H9 (cell line): ENCODE data around the gene UBE2D1. TPM values are rescaled to one million over a fixed set of nuclear protein-coding genes. Genes with fewer than 3 reads are reported as not detected.

Experiments used
- DNase-seq: peaks from one replicate; pipeline ENCODE4 v3.0.0-alpha.2; 2017
- H2AFZ ChIP-seq: one replicate; pipeline ENCODE4 v1.6.1; 2013; ENCODE audit warnings: mild to moderate bottlenecking, low read length, control low read depth, moderate library complexity
- H2AK5ac ChIP-seq: 2 replicates; pipeline ENCODE4 v1.6.1; 2013; ENCODE audit warnings: low read length, control low read depth, mixed read lengths; ENCODE audit not compliant: insufficient read length
- H2BK120ac ChIP-seq: one replicate; pipeline ENCODE4 v1.6.1; 2013; ENCODE audit warnings: low read depth, mild to moderate bottlenecking, low read length, control low read depth, inconsistent platforms; ENCODE audit not compliant: poor library complexity, severe bottlenecking
- H2BK12ac ChIP-seq: 2 replicates; pipeline ENCODE4 v1.6.1; 2013; ENCODE audit warnings: low read length, control low read depth, mixed read lengths, low read depth; ENCODE audit not compliant: insufficient read length
- H2BK15ac ChIP-seq: 2 replicates; pipeline ENCODE4 v1.6.1; 2013; ENCODE audit warnings: low read depth, low read length, control low read depth
- H2BK20ac ChIP-seq: one replicate; pipeline ENCODE4 v1.6.1; 2013; ENCODE audit warnings: low read depth, mild to moderate bottlenecking, low read length, control low read depth, inconsistent platforms; ENCODE audit not compliant: poor library complexity, severe bottlenecking
- H2BK5ac ChIP-seq: 2 replicates; pipeline ENCODE4 v1.6.1; 2013; ENCODE audit warnings: low read length, control low read depth, mixed read lengths; ENCODE audit not compliant: insufficient read length
- H3K14ac ChIP-seq: 2 replicates; pipeline ENCODE4 v1.6.1; 2013; ENCODE audit warnings: low read length, control low read depth; ENCODE audit not compliant: insufficient read depth
- H3K18ac ChIP-seq: 2 replicates; pipeline ENCODE4 v1.6.1; 2013; ENCODE audit warnings: low read depth, mild to moderate bottlenecking, mixed read lengths, low read length, control low read depth; ENCODE audit not compliant: insufficient read length
- H3K23ac ChIP-seq: 2 replicates; pipeline ENCODE4 v1.6.1; 2013; ENCODE audit warnings: low read length, control low read depth, mixed read lengths, low read depth; ENCODE audit not compliant: insufficient read length
- H3K23me2 ChIP-seq: 2 replicates; pipeline ENCODE4 v1.6.1; 2013; ENCODE audit warnings: low read depth, mild to moderate bottlenecking, mixed read lengths, low read length, control low read depth; ENCODE audit not compliant: insufficient read length, poor library complexity, severe bottlenecking
- H3K27ac ChIP-seq: 2 replicates; pipeline ENCODE4 v1.5.1; 2013; ENCODE audit warnings: low read length, control low read depth, mixed read lengths, low read depth; ENCODE audit not compliant: insufficient read length
- H3K27me3 ChIP-seq: 2 replicates; pipeline ENCODE4 v1.6.1; 2013; ENCODE audit warnings: low read length, control low read depth, inconsistent platforms; ENCODE audit not compliant: insufficient read depth
- H3K4ac ChIP-seq: 2 replicates; pipeline ENCODE4 v1.6.1; 2013; ENCODE audit warnings: low read depth, mild to moderate bottlenecking, control low read depth, inconsistent platforms, low read length, moderate library complexity
- H3K4me1 ChIP-seq: 2 replicates; pipeline ENCODE4 v1.6.1; 2013; ENCODE audit warnings: low read length, control low read depth, inconsistent platforms; ENCODE audit not compliant: insufficient read depth
- H3K4me2 ChIP-seq: 2 replicates; pipeline ENCODE4 v1.6.1; 2013; ENCODE audit warnings: low read length, control low read depth, mixed read lengths; ENCODE audit not compliant: insufficient read length, insufficient read depth
- H3K56ac ChIP-seq: 2 replicates; pipeline ENCODE4 v1.6.1; 2013; ENCODE audit warnings: low read depth, mild to moderate bottlenecking, mixed read lengths, low read length, control low read depth; ENCODE audit not compliant: insufficient read length
- H3K79me1 ChIP-seq: 2 replicates; pipeline ENCODE4 v1.6.1; 2013; ENCODE audit warnings: low read depth, mild to moderate bottlenecking, moderate library complexity, low read length, control low read depth, inconsistent platforms; ENCODE audit not compliant: insufficient read depth, poor library complexity, severe bottlenecking
- H3K79me2 ChIP-seq: 2 replicates; pipeline ENCODE4 v1.6.1; 2013; ENCODE audit warnings: low read length, control low read depth, inconsistent platforms; ENCODE audit not compliant: insufficient read depth
- H3K9ac ChIP-seq: 2 replicates; pipeline ENCODE4 v1.6.1; 2013; ENCODE audit warnings: low read length, control low read depth, mixed read lengths; ENCODE audit not compliant: insufficient read length; ENCODE audit errors: extremely low read depth
- H3K9me3 ChIP-seq: one replicate; pipeline ENCODE4 v1.6.1; 2013; ENCODE audit warnings: low read depth, low read length, inconsistent platforms; ENCODE audit not compliant: control insufficient read depth
- H3T11ph ChIP-seq: one replicate; pipeline ENCODE4 v1.6.1; 2013; ENCODE audit warnings: mild to moderate bottlenecking, low read length, control low read depth, inconsistent platforms
- H4K20me1 ChIP-seq: one replicate; pipeline ENCODE4 v1.6.1; 2013; ENCODE audit not compliant: control insufficient read depth, insufficient read length, insufficient read depth
- H4K5ac ChIP-seq: 2 replicates; pipeline ENCODE4 v1.6.1; 2013; ENCODE audit warnings: low read depth, mild to moderate bottlenecking, mixed read lengths, low read length, control low read depth; ENCODE audit not compliant: insufficient read length
- H4K8ac ChIP-seq: replicated peaks from 2 replicates; pipeline ENCODE4 v1.6.1; 2013; ENCODE audit warnings: low read length, control low read depth, mixed read lengths, low read depth; ENCODE audit not compliant: insufficient read length
- H4K91ac ChIP-seq: 2 replicates; pipeline ENCODE4 v1.6.1; 2013; ENCODE audit warnings: low read depth, mild to moderate bottlenecking, moderate library complexity, mixed read lengths, low read length, control low read depth; ENCODE audit not compliant: insufficient read length
- H3K27ac Mint-ChIP-seq, 3 experiments: 2 replicates in 2 of 3; 3 replicates in 1 of 3; pipeline ENCODE4 v1.8.0; 2020 to 2021; ENCODE audit warnings: mixed read lengths in 3 of 3, mild to moderate bottlenecking in 1 of 3, moderate library complexity in 1 of 3
- H3K27me3 Mint-ChIP-seq: 2 replicates; pipeline ENCODE4 v1.8.0; 2021; ENCODE audit warnings: low read depth, mild to moderate bottlenecking, moderate library complexity, mixed read lengths
- H3K36me3 Mint-ChIP-seq, 3 experiments: 2 replicates in 2 of 3; 3 replicates in 1 of 3; pipeline ENCODE4 v1.8.0; 2020 to 2021; ENCODE audit warnings: low read depth in 3 of 3, mixed read lengths in 3 of 3; ENCODE audit not compliant: insufficient read depth in 1 of 3
- H3K4me1 Mint-ChIP-seq, 2 experiments: 2 replicates each; pipeline ENCODE4 v1.8.0; 2020; ENCODE audit warnings: mixed read lengths in 2 of 2
- H3K4me3 Mint-ChIP-seq, 2 experiments: 2 replicates in 1 of 2; 3 replicates in 1 of 2; pipeline ENCODE4 v1.8.0; 2020 to 2021; ENCODE audit warnings: mild to moderate bottlenecking in 2 of 2, mixed read lengths in 2 of 2, moderate library complexity in 1 of 2
- H3K9me3 Mint-ChIP-seq, 2 experiments: 2 replicates in 1 of 2; 3 replicates in 1 of 2; pipeline ENCODE4 v1.8.0; 2020; ENCODE audit warnings: mild to moderate bottlenecking in 2 of 2, mixed read lengths in 2 of 2, moderate library complexity in 1 of 2
- WGBS: extraction: QIAGEN DNeasy Blood & Tissue Kit; methylation state at CpG from one replicate; pipeline ENCODE4 v1.1.7; 2013; ENCODE audit warnings: missing lambda C conversion rate, low lambda C conversion rate, mixed read lengths; ENCODE audit not compliant: insufficient read length; ENCODE audit errors: extremely low coverage; 5-methylcytosine and 5-hydroxymethylcytosine counted together
- total RNA-seq: library from RNA; stranded (reverse); gene quantifications from 2 replicates; pipeline ENCODE4 v1.2.1, GENCODE V29; 2021
- TF ChIP-seq, protein P1 (sequence below): fragments of 200-600 bp; sonication (generic); conservative IDR thresholded peaks from 3 replicates; pipeline ENCODE4 v1.8.0; 2021; ENCODE audit warnings: antibody characterized with exemption, mild to moderate bottlenecking

The UBE2D1 gene
- total RNA-seq, 1 experiment from 2014 or later, result 26.8 TPM

DNA sequence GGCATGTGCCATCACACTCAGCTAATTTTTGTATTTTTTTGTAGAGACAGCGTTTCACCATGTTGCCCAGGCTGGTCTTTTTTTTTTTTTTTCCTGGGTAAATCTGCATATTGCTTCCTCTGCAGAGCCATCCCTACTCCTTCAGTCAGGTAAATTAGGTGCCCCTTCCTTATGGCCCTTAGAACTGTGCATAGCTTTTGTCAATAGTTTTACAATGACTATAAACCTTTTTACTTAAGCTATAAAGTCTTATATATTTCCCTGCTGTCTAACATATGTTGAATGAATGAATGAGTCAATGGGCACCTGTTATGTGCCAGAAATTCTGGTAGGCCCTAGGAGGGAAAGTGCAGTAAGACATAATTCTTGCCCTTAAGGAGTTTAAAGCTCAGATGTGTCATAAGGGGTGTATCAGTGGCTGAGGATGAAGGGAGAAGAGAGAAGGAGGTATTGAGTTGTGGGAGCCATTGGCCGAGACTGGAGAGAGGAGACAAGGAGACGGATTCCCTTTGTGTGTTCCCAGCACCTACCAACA is 30.6 kb upstream of the UBE2D1 start:
- TF ChIP-seq, protein P1, sequence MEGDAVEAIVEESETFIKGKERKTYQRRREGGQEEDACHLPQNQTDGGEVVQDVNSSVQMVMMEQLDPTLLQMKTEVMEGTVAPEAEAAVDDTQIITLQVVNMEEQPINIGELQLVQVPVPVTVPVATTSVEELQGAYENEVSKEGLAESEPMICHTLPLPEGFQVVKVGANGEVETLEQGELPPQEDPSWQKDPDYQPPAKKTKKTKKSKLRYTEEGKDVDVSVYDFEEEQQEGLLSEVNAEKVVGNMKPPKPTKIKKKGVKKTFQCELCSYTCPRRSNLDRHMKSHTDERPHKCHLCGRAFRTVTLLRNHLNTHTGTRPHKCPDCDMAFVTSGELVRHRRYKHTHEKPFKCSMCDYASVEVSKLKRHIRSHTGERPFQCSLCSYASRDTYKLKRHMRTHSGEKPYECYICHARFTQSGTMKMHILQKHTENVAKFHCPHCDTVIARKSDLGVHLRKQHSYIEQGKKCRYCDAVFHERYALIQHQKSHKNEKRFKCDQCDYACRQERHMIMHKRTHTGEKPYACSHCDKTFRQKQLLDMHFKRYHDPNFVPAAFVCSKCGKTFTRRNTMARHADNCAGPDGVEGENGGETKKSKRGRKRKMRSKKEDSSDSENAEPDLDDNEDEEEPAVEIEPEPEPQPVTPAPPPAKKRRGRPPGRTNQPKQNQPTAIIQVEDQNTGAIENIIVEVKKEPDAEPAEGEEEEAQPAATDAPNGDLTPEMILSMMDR, result no peak
- no peak overlapping the region for H2BK120ac ChIP-seq
- H3K56ac ChIP-seq, result no peak overlapping the region
- H3K23me2 ChIP-seq, result no peaks in the 10 kb centered on the region
- H2BK12ac ChIP-seq, result no peak overlapping the region
- no peak overlapping the region for H2AK5ac ChIP-seq
- no peaks in the 10 kb centered on the region; the same call in 1 of the 2 replicates for H3K27me3 Mint-ChIP-seq
- no peaks in the 10 kb centered on the region for H3K4me1 ChIP-seq
- no peaks in the 10 kb centered on the region for H3K79me1 ChIP-seq
- H3K23ac ChIP-seq, result no peak overlapping the region
- no peak overlapping the region for H4K91ac ChIP-seq
- no peak overlapping the region for H3K27ac ChIP-seq
- no peak overlapping the region for H3K18ac ChIP-seq
- H3K27ac Mint-ChIP-seq, result no peak overlapping the region
- no peak overlapping the region for H3K4ac ChIP-seq
- no peak for DNase-seq
- no peak overlapping the region for H3K4me2 ChIP-seq
- H4K8ac ChIP-seq, result no peak overlapping the region
- no peak overlapping the region for H3K4me3 Mint-ChIP-seq
- peaks cover 5 to 6% of the 10 kb centered on the region in 2 experiments; a peak in 3 of 4 replicates for H3K4me1 Mint-ChIP-seq
- no peak overlapping the region for H2AFZ ChIP-seq
- H3K14ac ChIP-seq, result no peak overlapping the region
- H3T11ph ChIP-seq, result no peak overlapping the region
- H4K5ac ChIP-seq, result no peak overlapping the region
- no peaks in the 10 kb centered on the region for H3K27me3 ChIP-seq
- H4K20me1 ChIP-seq, result no peaks in the 10 kb centered on the region
- H3K36me3 Mint-ChIP-seq, result no peaks in the 10 kb centered on the region
- no peak overlapping the region for H2BK5ac ChIP-seq
- no peak overlapping the region for H3K9ac ChIP-seq
- no CpG with 5 or more reads among the region's 3 CpGs for WGBS
- no peak overlapping the region for H2BK15ac ChIP-seq
- H2BK20ac ChIP-seq, result no peak overlapping the region
- H3K9me3 Mint-ChIP-seq, result no peaks in the 10 kb centered on the region
- H3K79me2 ChIP-seq, result no peaks in the 10 kb centered on the region
- H3K9me3 ChIP-seq, result no peaks in the 10 kb centered on the region
